Measurements from ENCODE around the gene EXOC3.

EXOC3 gene

GRCh38 chr5:457195-457961 is 14.4 kb downstream of the EXOC3 start:
- no peak for DNase-seq (ENCODE audit: low read depth)

GRCh38 chr5:458547-459353 is 15.8 kb downstream of the EXOC3 start:
- DNase-seq (ENCODE audit: low read depth) = peak; percentile 69

DNA sequence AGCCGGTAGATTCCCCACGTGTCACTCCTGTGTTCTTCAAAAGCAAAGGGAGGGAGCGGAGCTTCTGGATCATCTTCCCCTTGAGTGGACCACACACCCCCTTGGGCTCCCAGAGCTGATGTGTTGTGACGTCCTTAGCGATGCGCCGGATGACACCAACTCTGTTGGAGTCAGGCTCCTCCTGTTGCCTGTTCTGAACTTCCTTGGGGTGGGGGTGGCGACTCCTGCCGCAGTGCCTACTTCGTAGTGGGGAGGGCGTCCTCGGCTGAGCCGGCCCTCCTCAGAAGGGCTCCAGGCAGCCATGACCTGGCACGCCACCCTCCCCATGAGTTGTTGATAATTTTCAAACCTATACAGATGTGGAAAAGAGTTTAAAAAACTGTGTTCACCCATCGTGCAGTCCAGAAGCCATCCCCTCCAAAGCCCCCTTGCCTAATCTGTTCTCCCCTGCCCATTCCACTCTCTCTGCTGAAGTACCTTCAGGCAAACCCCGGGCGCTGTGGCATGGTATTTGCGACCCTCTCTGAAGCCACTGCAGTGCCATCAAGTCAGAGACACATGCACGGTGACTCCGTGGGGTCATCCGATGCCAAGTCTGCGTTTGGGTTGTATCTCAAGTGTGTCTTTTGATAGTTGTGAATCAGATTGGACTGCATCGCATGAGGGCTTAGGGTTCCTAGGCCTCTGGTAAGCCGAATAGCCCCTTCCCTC is 16.7 kb downstream of the EXOC3 start:
- no peak for DNase-seq (ENCODE audit: low read depth)

- no peak for DNase-seq (ENCODE audit: low read depth)
These were observed 17.3 kb downstream of the EXOC3 start for GRCh38 chr5:460273-460625.

- no peak for DNase-seq (ENCODE audit: low read depth)
These were observed 19.1 kb downstream of the EXOC3 start for GRCh38 chr5:462051-462481.

- no peak for DNase-seq (ENCODE audit: low read depth)
These were observed 20.3 kb downstream of the EXOC3 start for GRCh38 chr5:463301-463700.

GRCh38 chr5:463952-464351 is 21.0 kb downstream of the EXOC3 start:
- DNase-seq (ENCODE audit: low read depth) = peak; percentile 41

- no peak for DNase-seq (ENCODE audit: low read depth)
These were observed 21.5 kb downstream of the EXOC3 start for GRCh38 chr5:464446-464842.

GRCh38 chr5:464843-465590 is 22.0 kb downstream of the EXOC3 start:
- DNase-seq (ENCODE audit: low read depth) = no peak

DNA sequence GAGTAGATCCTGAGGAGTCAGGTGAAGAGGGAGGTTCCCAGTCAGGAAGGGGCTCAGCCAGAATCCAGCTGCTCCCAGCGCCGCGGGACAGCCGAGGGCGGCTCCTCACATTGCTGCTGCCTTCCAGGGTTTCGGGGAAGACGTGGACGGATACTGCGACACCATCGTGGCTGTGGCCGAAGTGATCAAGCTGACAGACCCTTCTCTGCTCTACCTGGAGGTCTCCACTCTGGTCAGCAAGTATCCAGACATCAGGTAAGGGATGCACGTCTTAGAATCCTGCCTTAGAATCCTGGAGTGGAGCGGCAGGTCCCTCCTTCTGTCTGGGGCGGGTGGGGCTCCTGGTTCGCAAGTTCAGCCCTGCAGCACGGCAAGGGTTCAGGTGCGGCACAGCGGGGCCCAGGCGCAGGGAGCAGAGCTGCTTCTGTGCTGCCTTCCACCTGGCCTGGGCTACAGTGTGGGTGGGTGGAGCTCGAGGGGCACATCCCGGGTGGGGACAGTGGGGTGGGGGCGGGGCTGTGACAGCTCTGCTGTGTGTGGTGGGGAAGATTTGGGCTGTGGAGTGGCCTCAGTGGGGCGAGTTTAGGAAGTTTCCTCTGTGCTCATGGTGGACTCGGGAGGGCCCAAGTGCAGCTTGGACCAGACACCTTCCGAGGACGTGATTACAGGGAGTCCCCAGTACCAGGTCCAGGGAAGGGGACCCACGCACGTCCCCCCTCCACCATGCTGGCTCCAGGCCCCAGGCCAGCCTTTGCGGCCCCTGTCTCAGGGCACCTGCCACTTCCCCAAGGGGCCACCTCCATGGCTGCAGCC is 22.8 kb downstream of the EXOC3 start:
- no peak for DNase-seq (ENCODE audit: low read depth)

DNA sequence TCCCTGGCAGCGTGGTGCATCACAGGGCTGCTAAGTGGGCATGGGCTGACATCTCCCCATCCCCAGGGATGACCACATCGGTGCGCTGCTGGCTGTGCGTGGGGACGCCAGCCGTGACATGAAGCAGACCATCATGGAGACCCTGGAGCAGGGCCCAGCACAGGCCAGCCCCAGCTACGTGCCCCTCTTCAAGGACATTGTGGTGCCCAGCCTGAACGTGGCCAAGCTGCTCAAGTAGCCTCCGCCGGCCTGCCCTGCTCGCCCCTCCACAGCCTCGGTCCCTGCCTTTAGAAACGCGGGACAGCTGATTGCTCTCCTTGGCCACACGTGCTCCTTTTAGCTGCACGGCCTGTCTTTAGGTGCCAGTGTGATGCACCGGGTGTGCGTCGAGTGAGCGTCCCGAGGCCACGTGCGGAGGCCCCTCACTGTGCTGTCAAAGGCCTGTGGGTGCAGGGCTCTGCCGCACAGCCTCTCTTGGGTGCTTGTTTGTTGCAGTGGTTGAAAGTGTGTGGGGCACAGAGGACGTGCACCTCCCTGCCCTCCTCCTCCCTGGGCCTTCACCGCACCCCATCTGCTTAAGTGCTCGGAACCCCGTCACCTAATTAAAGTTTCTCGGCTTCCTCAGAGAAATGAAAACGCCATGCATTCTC is 23.8 kb downstream of the EXOC3 start:
- DNase-seq (ENCODE audit: low read depth) = no peak

- DNase-seq (ENCODE audit: low read depth) = no peak
These were observed 25.4 kb downstream of the EXOC3 start for GRCh38 chr5:468401-468800.

- no peak for DNase-seq (ENCODE audit: low read depth)
These were observed 26.9 kb downstream of the EXOC3 start for GRCh38 chr5:469752-470483.

GRCh38 chr5:470961-471749 is 28.2 kb downstream of the EXOC3 start:
- no peak for DNase-seq (ENCODE audit: low read depth)

DNA sequence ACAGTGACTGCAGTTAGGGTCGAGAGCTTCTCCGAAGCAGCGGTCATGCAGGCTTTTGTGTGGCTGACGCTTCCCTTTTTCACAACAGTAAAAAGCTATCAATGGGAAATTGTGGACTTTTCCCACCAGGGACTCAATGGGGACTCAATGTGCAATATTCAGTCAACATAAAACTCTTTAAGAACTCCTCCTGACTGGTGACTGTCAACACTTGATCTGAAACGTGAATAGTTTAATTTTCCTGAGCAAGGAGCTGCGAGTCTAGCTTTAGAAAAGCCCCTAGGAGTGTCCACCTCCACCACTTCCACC is 28.7 kb downstream of the EXOC3 start:
- no peak for DNase-seq (ENCODE audit: low read depth)

GRCh38 chr5:472076-472655 is 29.2 kb downstream of the EXOC3 start:
- no peak for DNase-seq (ENCODE audit: low read depth)

GRCh38 chr5:472656-473550 is 29.9 kb downstream of the EXOC3 start:
- peak; percentile 90 for DNase-seq (ENCODE audit: low read depth)

Data from activated T-cell treated with anti-CD3 and anti-CD28 coated beads for 48 hours (primary cell).